Glomerular visceral epithelial cell (primary cell): Measurements from ENCODE around the gene PPAT.
"Not testable (repeated sequence)": the region's sequence is repeated elsewhere in the genome, so short reads cannot be mapped to it uniquely, and the experiment has no call there.

ENCODE experiments used
- DNase-seq: peaks from one replicate; pipeline ENCODE4 v3.0.0-alpha.2; 2016; ENCODE audit errors: extremely low spot score

Gene PPAT

DNA sequence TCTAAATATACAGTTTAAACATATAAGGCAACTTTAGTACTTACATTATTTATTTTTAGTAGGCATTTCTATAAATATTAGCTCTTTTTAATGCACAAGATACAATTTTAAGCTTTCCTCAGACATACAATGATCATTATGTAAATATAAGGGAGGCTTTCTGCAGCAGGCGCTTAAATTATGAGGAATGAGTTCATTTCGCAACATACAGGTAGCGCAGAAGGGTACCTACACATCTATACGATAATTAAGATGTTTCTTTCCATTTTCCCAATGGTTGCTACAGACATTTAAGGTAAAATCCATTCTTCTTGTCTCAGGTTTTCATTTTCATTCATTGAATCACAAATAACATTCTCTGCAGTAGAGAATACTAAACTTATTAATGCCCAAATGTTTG, 49.3 kb downstream of the PPAT start:
- DNase-seq: no peak

DNA sequence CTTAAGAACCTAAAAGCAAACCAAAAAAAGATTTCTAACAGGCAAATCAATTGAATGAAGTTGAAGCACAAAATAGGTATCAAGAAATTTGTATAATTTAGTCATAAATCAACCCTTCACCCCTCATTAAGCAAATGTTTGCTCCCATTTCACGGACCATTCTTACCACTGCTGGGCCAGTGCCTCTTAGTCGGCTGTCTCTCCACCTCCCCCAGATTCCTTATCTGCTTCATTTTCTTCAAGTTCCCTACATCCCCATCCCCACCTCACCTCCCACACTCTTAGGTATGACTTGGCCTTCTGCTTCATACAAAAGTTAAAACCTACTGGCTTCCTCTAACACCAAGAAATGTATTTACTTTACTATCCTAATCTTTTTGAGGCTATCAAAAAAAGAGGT, 60.0 kb downstream of the PPAT start:
- no peak for DNase-seq

DNA sequence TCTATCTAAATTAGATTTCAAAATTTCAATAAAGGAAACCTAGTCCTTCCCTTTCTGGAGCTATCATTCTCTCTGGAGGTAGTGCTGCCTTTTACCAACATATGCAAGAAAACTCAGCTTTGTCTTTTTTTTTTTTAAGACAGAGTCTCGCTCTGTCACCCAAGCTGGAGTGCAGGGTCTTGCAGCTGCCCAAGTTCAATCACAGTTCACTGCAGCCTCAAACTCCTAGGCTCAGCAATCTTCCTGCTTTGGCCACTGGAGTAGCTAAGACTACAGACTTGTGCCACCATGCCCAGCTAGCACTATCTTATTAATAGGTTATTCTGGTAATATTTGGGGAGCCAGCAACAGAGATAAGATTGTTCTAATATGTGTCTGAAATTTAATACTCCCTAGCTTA, 60.5 kb downstream of the PPAT start:
- no peak for DNase-seq

DNA sequence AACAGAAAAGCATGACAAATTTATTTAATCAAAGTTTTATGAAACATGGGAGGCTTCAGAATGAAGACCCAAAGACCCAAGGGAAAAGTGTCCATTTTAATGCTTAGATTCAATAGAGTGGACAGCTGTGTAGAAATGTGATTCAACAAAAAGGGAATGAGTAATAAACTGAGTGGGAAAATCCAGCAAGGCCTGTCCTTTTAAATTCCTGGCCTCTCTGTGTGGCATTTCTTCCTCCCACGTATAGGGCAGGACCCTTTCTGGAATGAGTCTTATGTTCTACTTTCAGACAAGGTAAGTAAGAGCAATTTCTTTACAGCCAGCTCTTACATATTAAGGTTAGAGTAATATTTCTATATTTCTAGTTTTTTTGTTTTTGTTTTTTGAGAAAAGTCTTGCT, 62.6 kb downstream of the PPAT start:
- peak; percentile 4 for DNase-seq

DNA sequence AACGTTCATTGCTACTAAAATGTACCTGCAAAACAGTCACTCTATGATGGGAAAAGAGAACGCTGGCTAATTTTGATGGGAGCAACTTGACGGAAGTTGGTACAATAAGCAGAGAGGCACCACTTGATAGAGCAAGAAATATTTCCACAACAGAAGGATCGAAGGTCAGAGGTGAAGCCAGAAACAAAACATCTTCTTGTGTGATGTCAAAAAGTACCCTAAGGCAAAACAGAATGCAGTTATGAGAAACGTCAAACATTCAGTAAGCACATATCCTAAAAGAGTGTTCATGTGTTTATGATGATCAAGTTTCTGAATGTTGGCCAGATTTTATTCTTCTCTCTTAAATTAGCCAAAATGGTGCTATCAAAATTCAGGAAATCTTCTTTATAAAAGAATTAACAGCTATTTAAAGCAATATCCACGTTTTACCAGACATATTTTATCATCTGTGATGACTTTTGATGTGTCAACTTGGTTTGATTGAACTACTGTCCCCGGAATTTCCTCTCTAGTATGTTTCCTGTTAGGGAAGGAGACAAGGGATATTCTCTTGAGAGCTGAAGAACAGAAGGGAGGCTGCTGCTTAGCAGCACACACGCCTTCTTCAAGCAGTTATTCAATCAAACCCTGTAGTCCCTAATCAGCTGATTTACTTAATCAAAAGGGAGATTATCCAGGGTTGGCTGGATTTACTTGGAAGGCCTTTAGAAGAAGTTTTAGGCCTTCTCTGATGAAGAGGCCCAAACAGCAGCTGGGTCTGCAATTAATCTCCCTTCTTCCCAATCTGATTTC, 63.8 kb downstream of the PPAT start:
- no peak for DNase-seq

DNA sequence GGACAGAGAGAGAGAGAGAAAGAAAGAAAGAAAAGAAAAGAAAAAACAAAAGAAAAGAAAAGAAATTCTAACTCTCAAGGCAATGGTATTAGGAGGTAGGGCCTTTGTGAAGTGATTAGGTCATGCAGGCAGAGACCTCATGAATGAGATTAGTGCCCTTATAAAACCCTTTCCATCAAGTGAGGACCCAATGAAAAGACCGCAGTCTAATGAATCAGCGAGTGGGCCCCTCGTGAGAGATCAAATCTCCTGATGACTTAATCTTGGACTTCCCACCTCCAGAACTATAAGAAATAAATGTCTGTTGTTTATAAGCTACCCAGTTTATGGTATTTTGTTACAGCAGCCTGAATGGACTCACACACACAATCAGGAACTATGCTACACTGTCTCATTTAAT, 65.0 kb downstream of the PPAT start:
- DNase-seq: no peak

DNA sequence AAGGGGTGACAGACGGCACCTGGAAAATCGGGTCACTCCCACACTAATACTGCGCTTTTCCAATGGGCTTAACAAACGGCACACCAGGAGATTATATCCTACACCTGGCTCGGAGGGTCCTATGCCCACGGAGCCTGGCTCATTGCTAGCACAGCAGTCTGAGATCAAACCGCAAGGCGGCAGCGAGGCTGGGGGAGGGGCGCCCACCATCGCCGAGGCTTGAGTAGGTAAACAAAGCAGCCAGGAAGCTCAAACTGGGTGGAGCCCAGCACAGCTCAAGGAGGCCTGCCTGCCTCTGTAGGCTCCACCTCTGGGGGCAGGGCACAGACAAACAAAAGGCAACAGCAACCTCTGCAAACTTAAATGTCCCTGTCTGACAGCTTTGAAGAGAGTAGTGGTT, 72.4 kb downstream of the PPAT start:
- not testable (repeated sequence) for DNase-seq

DNA sequence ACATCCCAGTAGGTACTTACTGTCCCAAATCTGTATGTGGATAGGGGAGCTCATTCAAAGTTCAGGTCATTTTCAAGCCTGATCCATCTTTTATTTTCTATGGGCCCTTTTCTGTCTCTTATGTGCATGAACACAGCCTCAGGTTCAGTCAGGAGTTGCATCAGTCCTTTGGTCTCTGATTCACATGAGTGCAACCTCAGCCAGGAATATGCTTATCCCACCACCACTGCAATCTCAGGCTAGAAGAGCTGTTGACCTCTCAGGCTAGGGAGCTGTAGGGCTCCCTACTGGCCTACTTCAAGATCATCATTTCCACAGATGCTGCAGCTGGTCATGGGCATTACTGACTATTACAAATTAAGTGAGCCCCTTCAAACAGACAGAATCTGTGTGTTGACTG, 75.3 kb downstream of the PPAT start:
- no peak for DNase-seq

DNA sequence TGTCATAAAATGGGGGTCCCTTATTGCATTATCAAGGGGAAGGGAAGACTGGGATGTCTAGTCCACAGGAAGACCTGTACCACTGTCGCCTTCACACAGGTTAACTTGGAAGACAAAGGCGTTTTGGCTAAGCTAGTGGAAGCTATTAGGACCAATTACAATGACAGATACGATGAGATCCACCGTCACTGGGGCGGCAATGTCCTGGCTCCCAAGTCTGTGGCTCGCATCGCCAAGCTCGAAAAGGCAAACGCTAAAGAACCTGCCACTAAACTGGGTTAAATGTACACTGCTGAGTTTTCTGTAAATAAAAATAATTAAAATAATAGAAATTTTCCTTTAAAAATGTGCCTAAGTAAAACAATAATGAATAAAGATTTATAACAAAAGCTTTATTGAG, 78.8 kb downstream of the PPAT start:
- DNase-seq: no peak

DNA sequence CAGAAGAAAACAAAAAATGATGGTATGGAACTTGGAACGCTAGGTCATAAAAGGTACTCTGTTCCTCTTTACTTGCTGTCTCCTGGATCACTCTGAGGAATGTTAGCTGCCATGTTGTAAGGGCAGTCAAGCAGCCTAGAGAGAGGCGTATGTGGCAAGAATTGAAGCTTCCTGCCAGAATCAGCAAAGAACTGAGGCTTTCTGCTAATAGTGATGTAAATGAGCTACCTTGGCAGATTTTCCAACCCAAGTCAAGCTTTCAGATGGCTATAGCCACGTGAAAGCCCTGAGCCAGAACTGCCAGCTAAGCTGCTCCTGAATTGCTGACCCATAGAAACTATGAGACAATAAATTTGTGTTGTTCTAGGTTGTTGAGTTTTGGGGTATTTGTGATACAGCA, 86.8 kb downstream of the PPAT start:
- DNase-seq: no peak

DNA sequence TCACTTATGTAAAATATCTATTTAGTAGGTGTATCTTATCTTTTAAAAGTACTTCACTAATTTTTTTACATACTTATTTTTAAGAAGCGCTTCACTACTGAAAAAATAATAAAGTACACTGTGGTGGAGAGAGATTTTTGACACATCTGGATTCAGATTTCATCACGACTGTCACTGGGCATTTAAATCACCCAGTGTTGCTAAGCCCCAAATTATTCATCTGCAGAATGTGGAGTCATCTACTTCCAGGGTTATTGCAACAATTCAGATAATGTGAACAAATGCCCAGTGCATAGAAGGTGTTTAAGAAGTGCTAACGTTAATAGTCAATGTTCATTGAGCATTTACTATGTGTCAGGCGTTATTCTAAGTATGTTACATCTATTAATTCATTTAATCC, 90.0 kb downstream of the PPAT start:
- no peak for DNase-seq
